ENCODE results near the gene PDE12.

The PDE12 gene

GRCh38 chr3:57545636-57546268 lies 10.3 kb upstream of the PDE12 start:
- H3K27me3 ChIP-seq (ENCODE audit: insufficient read depth, poor library complexity, severe bottlenecking): no peaks in the 10 kb centered on the region
- TF ChIP-seq SPI1 (IDR thresholded peaks at IDR 0.05; ENCODE audit: borderline replicate concordance, low read depth): no peak
- TF ChIP-seq GABPA (IDR thresholded peaks at IDR 0.05; ENCODE audit: low read depth): no peak
- no peak for TF ChIP-seq REST (IDR thresholded peaks at IDR 0.05; ENCODE audit: insufficient replicate concordance, low read depth)
- no peak for TF ChIP-seq POLR2AphosphoS5 (IDR thresholded peaks at IDR 0.05; ENCODE audit: low read depth)
- no peak for TF ChIP-seq CTCF (IDR thresholded peaks at IDR 0.05; ENCODE audit: insufficient read depth, low read length)
- no peak overlapping the region for H3K27ac ChIP-seq (replicated peaks)
- no peak for DNase-seq (ENCODE audit: low read depth in 1 of 2, low spot score in 1 of 2)
- H3K4me3 ChIP-seq (replicated peaks; ENCODE audit: insufficient read depth, low read length): no peak overlapping the region

GRCh38 chr3:57546616-57547015 lies 9.5 kb upstream of the PDE12 start:
- no peak for DNase-seq (ENCODE audit: low read depth in 1 of 2, low spot score in 1 of 2)
- H3K4me3 ChIP-seq (replicated peaks; ENCODE audit: insufficient read depth, low read length): no peak overlapping the region
- TF ChIP-seq GABPA (IDR thresholded peaks at IDR 0.05; ENCODE audit: low read depth): no peak
- no peak for TF ChIP-seq CTCF (IDR thresholded peaks at IDR 0.05; ENCODE audit: insufficient read depth, low read length)
- no peak for TF ChIP-seq SPI1 (IDR thresholded peaks at IDR 0.05; ENCODE audit: borderline replicate concordance, low read depth)
- TF ChIP-seq REST (IDR thresholded peaks at IDR 0.05; ENCODE audit: insufficient replicate concordance, low read depth): no peak
- no peak for TF ChIP-seq POLR2AphosphoS5 (IDR thresholded peaks at IDR 0.05; ENCODE audit: low read depth)
- no peak overlapping the region for H3K27ac ChIP-seq (replicated peaks)
- H3K27me3 ChIP-seq (ENCODE audit: insufficient read depth, poor library complexity, severe bottlenecking): no peaks in the 10 kb centered on the region

- TF ChIP-seq SPI1 (IDR thresholded peaks at IDR 0.05; ENCODE audit: borderline replicate concordance, low read depth) (no peak), POLR2AphosphoS5 (IDR thresholded peaks at IDR 0.05; ENCODE audit: low read depth) (no peak), CTCF (IDR thresholded peaks at IDR 0.05; ENCODE audit: insufficient read depth, low read length) (no peak), REST (IDR thresholded peaks at IDR 0.05; ENCODE audit: insufficient replicate concordance, low read depth) (no peak), GABPA (IDR thresholded peaks at IDR 0.05; ENCODE audit: low read depth) (no peak)
- H3K27me3 ChIP-seq (ENCODE audit: insufficient read depth, poor library complexity, severe bottlenecking): no peaks in the 10 kb centered on the region
- peak overlapping the region; percentile 95 for H3K27ac ChIP-seq (replicated peaks)
- peak overlapping the region; percentile 82 for H3K4me3 ChIP-seq (replicated peaks; ENCODE audit: insufficient read depth, low read length)
- DNase-seq (ENCODE audit: low read depth in 1 of 2, low spot score in 1 of 2): peak in 1 of 2 experiments; percentile 17
Measured at GRCh38 chr3:57555306-57555705, 768 bp upstream of the PDE12 start.

All from HL-60 (cell line).